Muscle of back (tissue), 11 donors: ENCODE measurements around the gene TFCP2L1. TPM values are rescaled to one million over a fixed set of nuclear protein-coding genes. Genes with fewer than 3 reads are reported as not detected.

Source experiments
- DNase-seq, 3 donors: peaks; one replicate each; pipeline versions ENCODE4 v3.0.0 to v3.0.0-alpha.2; 2013
- polyA plus RNA-seq, 10 donors: library from polyadenylated mRNA; unstranded; fragments of 120-200 nt; gene quantifications; one replicate each; pipeline ENCODE4 v1.2.1, GENCODE V29; 2013; ENCODE audit not compliant: insufficient read length in 10 of 10

Gene TFCP2L1
- polyA plus RNA-seq, 10 donors: 0.09 to 0.90 (median 0.14) TPM

DNA sequence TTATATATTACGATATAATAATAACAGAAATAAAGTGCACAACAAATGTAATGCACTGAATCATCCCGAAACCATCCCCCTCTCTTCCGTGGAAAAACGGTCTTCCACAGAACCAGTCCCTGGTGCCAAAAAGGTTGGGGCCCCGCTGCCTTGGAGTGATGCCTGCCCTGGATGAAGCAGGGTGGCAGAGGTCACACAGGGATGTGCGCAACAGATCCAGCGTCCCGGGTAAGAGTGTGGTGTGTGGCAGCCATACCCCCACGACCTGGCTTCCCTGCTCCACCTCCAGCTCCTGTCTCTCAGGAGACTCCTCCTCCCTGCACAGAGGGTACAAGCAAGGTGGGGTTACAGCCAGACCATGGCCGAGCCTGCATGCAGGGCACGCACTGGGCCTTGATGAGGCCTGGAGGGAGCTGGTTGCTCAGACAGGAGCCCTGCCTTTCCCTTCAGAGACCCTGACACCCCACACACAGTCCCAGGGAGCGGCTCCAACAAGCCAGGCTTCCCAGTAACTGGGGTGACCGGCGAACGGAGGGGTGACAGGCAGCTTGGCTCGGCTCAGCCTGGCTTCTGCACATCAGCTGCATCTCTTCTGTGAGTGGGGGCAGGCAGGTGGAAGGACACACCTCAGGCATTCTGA lies 41.1 kb downstream of the TFCP2L1 start:
- no peak for DNase-seq

DNA sequence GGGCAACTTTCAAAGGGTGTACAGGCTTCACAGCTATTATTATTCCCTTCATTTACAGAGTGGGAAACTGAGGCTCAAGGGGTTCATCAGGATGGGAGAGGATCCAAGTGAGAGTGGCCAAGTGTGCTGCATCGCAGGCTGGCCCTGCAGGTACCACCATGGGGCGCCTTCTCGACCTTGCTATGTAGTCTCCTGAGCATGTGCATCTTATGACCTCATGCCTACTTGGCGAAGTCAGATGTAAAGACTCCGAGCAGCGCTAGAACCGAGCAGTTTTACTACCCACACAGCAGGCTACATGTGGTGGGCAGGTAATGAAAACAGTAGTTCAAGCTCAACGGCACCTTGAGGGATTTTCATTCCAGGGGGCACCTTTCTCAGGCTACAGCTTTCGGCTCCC lies 42.0 kb downstream of the TFCP2L1 start:
- DNase-seq: no peak

DNA sequence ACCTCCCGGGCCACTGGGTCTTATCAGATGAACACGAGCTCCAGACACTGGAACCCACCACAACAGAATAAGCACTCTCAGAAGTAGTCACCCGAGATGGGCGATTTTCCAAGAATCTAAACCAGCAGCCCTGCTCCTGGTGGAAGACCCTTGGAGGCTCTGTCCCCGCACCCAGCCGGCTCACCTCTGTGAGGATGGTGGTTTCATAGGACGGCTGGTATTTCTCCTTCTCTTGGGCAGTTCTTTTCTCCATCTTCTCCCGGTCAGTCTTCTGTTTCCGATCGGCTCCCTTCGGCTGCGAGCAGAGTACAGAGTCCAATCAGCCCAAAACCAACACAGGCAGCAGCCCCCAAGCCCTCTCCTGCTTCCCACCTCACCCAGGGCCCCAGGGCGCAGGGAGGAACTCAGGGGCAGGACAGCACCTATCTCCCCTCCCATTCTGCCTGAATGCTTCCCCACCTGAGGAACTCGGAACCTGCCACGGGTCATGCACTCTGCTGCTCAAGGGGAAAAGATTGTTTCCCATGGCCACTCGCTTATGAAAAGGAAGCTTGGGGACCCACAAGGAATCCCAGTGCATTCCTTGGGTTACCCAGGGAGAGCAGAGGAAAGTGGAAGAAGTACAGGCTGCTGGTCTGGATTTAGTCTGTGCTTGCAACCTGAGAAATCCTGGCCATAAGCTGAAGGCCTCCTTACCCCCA lies 42.7 kb downstream of the TFCP2L1 start:
- no peak for DNase-seq

DNA sequence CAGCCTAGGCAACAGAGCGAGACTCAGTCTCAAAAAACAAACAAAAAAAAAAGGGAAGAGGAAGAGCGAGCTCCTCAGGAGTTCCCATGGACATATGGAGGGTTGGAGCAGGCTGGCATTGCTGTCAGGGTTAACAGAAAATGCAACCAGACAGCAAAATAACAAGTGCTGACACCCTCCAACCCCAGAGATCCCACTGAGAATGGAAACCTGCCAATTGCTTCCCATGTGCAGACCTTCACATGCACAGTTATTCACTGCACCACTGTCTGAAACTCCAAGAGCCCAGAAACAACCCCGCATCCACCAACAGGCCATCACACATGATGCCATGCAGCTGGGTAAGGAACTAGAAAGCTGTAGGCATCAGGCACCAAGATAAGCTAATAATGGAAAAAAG lies 43.5 kb downstream of the TFCP2L1 start:
- DNase-seq: no peak

GRCh38 chr2:121240436-121240835 lies 44.6 kb downstream of the TFCP2L1 start:
- no peak for DNase-seq

- no peak for DNase-seq
Observed at GRCh38 chr2:121239969-121240368, 45.0 kb downstream of the TFCP2L1 start.

DNA sequence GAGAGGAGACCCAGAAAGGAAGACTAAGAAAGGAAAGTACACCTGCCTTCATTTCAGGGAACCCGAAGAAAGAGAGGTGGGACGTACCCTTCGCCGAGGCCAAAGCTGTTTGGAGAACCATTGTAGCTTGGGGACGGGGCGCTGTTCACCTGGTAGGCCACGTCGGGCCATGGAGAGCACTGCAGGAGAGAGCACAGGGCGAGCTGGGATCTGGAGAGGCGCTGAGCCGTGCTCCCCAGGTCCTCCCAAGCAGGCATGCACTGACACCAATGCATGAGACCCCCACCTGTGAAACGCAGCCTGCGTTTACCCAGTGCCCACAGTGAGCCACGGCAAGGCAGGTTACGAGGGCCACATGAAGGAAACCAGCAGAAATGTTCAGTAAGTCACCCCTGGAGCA lies 45.5 kb downstream of the TFCP2L1 start:
- DNase-seq: no peak

- no peak for DNase-seq
Observed at GRCh38 chr2:121238828-121239227, 46.2 kb downstream of the TFCP2L1 start.

DNA sequence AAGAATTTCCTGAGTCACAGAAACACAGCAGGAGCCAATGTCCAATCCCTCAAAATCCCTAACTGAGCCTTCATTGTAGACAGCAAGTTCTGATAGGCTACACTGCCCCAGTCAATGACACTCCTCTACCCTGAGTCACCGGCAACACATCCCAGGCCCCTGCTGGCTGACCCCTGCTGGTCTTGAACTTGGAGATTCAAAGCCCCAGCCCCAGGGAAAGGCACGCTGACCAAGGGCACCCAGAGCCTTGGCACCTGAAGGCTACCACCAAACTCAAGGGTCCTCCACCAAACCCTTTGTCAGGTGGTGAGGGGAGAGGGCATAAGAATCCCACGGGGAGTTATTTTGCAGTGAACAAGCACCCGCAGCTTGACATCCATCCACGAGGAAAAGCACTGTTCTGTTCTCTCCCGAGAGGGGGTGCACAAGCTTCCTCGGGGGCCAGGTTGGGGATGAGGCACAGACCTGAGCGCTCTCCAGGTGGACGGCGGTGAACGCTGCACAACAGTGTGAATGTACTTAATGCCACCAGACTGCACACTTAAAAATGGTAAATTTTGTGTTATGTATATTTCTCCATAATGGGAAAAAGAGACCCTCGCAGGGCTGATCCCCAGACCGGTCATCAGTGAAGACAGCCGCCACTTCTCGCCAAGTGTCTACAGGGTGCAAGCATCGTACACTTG lies 46.9 kb downstream of the TFCP2L1 start:
- DNase-seq: no peak

GRCh38 chr2:121237336-121237979 lies 47.5 kb downstream of the TFCP2L1 start:
- DNase-seq: no peak

GRCh38 chr2:121236650-121237180 lies 48.3 kb downstream of the TFCP2L1 start:
- DNase-seq: no peak

- DNase-seq: no peak
Observed at GRCh38 chr2:121236101-121236640, 48.8 kb downstream of the TFCP2L1 start.

- no peak for DNase-seq
Observed at GRCh38 chr2:121235542-121235941, 49.5 kb downstream of the TFCP2L1 start.

- no peak for DNase-seq
Observed at GRCh38 chr2:121234791-121235190, 50.2 kb downstream of the TFCP2L1 start.

- DNase-seq: no peak
Observed at GRCh38 chr2:121234144-121234543, 50.9 kb downstream of the TFCP2L1 start.

- no peak for DNase-seq
Observed at GRCh38 chr2:121233486-121234110, 51.4 kb downstream of the TFCP2L1 start.

- no peak for DNase-seq
Observed at GRCh38 chr2:121232626-121233265, 52.3 kb downstream of the TFCP2L1 start.

- DNase-seq: no peak
Observed at GRCh38 chr2:121231385-121232000, 53.5 kb downstream of the TFCP2L1 start.

DNA sequence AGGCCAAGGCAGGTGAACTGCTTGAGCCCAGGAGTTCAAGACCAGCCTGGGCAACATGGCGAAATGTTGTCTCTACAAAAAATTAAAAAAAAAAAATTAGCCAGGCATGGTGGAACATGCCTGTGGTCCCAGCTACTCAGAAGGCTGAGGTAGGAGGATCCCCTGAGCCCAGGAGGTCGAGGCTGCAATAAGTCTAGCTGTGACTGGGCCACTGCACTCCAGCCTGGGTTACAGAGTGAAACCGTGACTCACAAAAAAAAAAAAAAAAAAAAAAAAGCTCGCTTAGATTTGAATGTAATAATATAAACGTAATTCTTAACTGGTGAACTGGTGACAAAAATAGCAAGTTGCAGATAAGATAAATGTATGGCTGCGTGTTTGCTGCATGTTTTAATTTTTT lies 56.5 kb downstream of the TFCP2L1 start:
- no peak for DNase-seq

DNA sequence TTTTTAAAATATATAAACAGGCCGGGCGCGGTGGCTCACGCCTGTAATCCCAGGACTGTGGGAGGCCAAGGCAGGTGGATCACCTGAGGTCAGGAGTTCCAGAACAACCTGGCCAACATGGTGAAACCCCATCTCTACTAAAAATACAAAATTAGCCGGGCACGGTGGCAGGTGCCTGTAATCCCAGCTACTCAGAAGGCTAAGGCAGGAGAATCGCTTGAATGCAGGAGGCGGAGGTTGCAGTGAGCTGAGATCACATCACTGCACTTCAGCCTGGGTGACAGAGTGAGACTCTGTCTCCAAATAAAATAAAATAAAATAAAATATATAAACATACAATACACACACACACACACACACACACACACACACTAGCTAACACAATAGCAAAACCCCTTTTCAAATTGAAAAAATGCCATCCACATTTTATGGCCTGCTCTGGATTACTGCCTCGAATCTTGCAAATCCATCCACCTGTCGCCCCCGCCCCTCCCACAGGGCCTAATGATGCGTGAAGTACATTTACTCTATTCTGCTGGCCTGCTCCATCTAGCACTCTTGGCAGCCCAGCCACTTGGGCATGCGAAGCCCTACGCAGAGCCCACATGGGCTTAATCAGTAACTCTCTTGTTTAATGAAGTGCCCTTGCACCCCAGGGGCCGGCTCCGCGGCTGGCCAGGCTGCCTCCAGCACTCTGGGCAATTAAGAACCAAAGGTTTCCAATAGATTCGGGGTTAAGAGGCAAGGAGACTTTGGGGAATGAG lies 57.4 kb downstream of the TFCP2L1 start:
- DNase-seq: peak; percentile 21 to 51 (median 39)
